GM21515 (cell line): ENCODE measurements around the gene CACNA2D2.

Experiments
- ATAC-seq: cut with Tn5 transposase; IDR thresholded peaks from one replicate; pipeline ENCODE4 v1.9.1; 2021; ENCODE audit not compliant: unreplicated experiment

Gene CACNA2D2

GRCh38 chr3:50502584-50503423 is 630 bp downstream of the CACNA2D2 start:
- ATAC-seq: no peak

GRCh38 chr3:50502225-50502583 is 1.2 kb downstream of the CACNA2D2 start:
- ATAC-seq: no peak

GRCh38 chr3:50495609-50496423 is 7.6 kb downstream of the CACNA2D2 start:
- ATAC-seq: no peak

- no peak for ATAC-seq
Measured at GRCh38 chr3:50494126-50494525, 9.3 kb downstream of the CACNA2D2 start.

GRCh38 chr3:50493623-50494022 is 9.8 kb downstream of the CACNA2D2 start:
- ATAC-seq: no peak

- ATAC-seq: no peak
Measured at GRCh38 chr3:50493086-50493485, 10.3 kb downstream of the CACNA2D2 start.

- ATAC-seq: no peak
Measured at GRCh38 chr3:50491023-50491422, 12.4 kb downstream of the CACNA2D2 start.

- no peak for ATAC-seq
Measured at GRCh38 chr3:50490424-50490823, 13.0 kb downstream of the CACNA2D2 start.

- ATAC-seq: no peak
Measured at GRCh38 chr3:50487181-50487580, 16.3 kb downstream of the CACNA2D2 start.

- no peak for ATAC-seq
Measured at GRCh38 chr3:50486219-50486888, 17.1 kb downstream of the CACNA2D2 start.

- ATAC-seq: no peak
Measured at GRCh38 chr3:50484722-50485121, 18.7 kb downstream of the CACNA2D2 start.

- no peak for ATAC-seq
Measured at GRCh38 chr3:50483374-50483773, 20.1 kb downstream of the CACNA2D2 start.

GRCh38 chr3:50481992-50482391 is 21.4 kb downstream of the CACNA2D2 start:
- no peak for ATAC-seq

GRCh38 chr3:50480471-50480870 is 23.0 kb downstream of the CACNA2D2 start:
- no peak for ATAC-seq

- no peak for ATAC-seq
Measured at GRCh38 chr3:50479523-50479922, 23.9 kb downstream of the CACNA2D2 start.

GRCh38 chr3:50478671-50479260 is 24.7 kb downstream of the CACNA2D2 start:
- ATAC-seq: no peak

GRCh38 chr3:50478051-50478450 is 25.4 kb downstream of the CACNA2D2 start:
- ATAC-seq: no peak

GRCh38 chr3:50475348-50475747 is 28.1 kb downstream of the CACNA2D2 start:
- ATAC-seq: no peak

- no peak for ATAC-seq
Measured at GRCh38 chr3:50474717-50475116, 28.7 kb downstream of the CACNA2D2 start.

- no peak for ATAC-seq
Measured at GRCh38 chr3:50473768-50474167, 29.7 kb downstream of the CACNA2D2 start.

- ATAC-seq: no peak
Measured at GRCh38 chr3:50472958-50473357, 30.5 kb downstream of the CACNA2D2 start.
